Thymus (tissue), 11 donors: ENCODE results near the gene NFKBIE. TPM values are rescaled to one million over a fixed set of nuclear protein-coding genes. Genes with fewer than 3 reads are reported as not detected.
A peak's percentile ranks its signal among the peaks of the same experiment; 100 is the strongest.

Experiments used
- DNase-seq, 9 donors: peaks; one replicate each; pipeline ENCODE4 v3.0.0-alpha.2; 2013; ENCODE audit warnings: low spot score in 9 of 9, low read depth in 6 of 9, missing footprints in 1 of 9
- H3K27ac ChIP-seq, 2 donors: one replicate each; pipeline ENCODE4 v1.5.1; 2013; ENCODE audit warnings: control low read depth in 1 of 2, low read depth in 1 of 2, low read length in 1 of 2, mild to moderate bottlenecking in 1 of 2, moderate library complexity in 1 of 2
- H3K27me3 ChIP-seq, 2 donors: one replicate each; pipeline ENCODE4 v1.5.1; 2013; ENCODE audit warnings: low read length in 1 of 2; ENCODE audit not compliant: control insufficient read depth in 2 of 2, insufficient read depth in 1 of 2
- H3K36me3 ChIP-seq, 2 donors: one replicate each; pipeline ENCODE4 v1.5.1; 2013; ENCODE audit warnings: low read length in 1 of 2, mild to moderate bottlenecking in 1 of 2, moderate library complexity in 1 of 2; ENCODE audit not compliant: control insufficient read depth in 2 of 2, insufficient read depth in 2 of 2
- H3K4me1 ChIP-seq, 2 donors: one replicate each; pipeline ENCODE4 v1.5.1; 2013; ENCODE audit warnings: low read length in 2 of 2; ENCODE audit not compliant: control insufficient read depth in 2 of 2, insufficient read depth in 2 of 2
- H3K4me3 ChIP-seq, 2 donors: one replicate each; pipeline ENCODE4 v1.5.1; 2013; ENCODE audit warnings: low read length in 2 of 2, control low read depth in 1 of 2, mild to moderate bottlenecking in 1 of 2
- H3K9me3 ChIP-seq, 2 donors: one replicate each; pipeline ENCODE4 v1.5.1; 2013; ENCODE audit warnings: low read length in 1 of 2, mild to moderate bottlenecking in 1 of 2; ENCODE audit not compliant: control insufficient read depth in 2 of 2, insufficient read depth in 1 of 2
- WGBS: extraction: QIAGEN DNeasy Blood & Tissue Kit; methylation state at CpG from one replicate; pipeline ENCODE4 v1.1.7; 2013; 5-methylcytosine and 5-hydroxymethylcytosine counted together
- polyA plus RNA-seq: library from polyadenylated mRNA; stranded (reverse); fragments of 200-250 nt; gene quantifications from one replicate; pipeline ENCODE4 v1.2.3, GENCODE V29; 2013
- total RNA-seq: library from RNA; stranded (reverse); fragments of 120-200 nt; gene quantifications from one replicate; pipeline ENCODE4 v1.2.4, GENCODE V29; 2013
- donor health status: healthy.

The NFKBIE gene
- total and polyA plus RNA-seq, 2 donors, result 16.4 to 21.6 TPM

GRCh38 chr6:44271406-44271723 is 6.0 kb upstream of the NFKBIE start:
- Histone ChIP-seq H3K9me3 (peaks cover 2 to 6% of the 10 kb centered on the region in 2 donors), H3K27ac (no peak overlapping the region), H3K27me3 (peaks cover 72 to 87% of the 10 kb centered on the region in 2 donors), H3K4me3 (no peak overlapping the region), H3K36me3 (no peaks in the 10 kb centered on the region), H3K4me1 (peaks cover 4 to 16% of the 10 kb centered on the region in 2 donors)
- WGBS, result 94% methylated on average over 6 of the region's 6 CpGs
- DNase-seq, result no peak

GRCh38 chr6:44270526-44271405 is 5.4 kb upstream of the NFKBIE start:
- peaks cover 67 to 83% of the 10 kb centered on the region in 2 donors for H3K27me3 ChIP-seq
- peaks cover 2 to 4% of the 10 kb centered on the region in 2 donors for H3K9me3 ChIP-seq
- peak overlapping the region in 1 of 2 donors; percentile 55 for H3K4me3 ChIP-seq
- 2% methylated on average over 89 of the region's 90 CpGs for WGBS
- H3K36me3 ChIP-seq, result no peaks in the 10 kb centered on the region
- no peak overlapping the region for H3K27ac ChIP-seq
- no peak for DNase-seq
- H3K4me1 ChIP-seq, result peaks cover 0 to 17% of the 10 kb centered on the region in 2 donors

DNA sequence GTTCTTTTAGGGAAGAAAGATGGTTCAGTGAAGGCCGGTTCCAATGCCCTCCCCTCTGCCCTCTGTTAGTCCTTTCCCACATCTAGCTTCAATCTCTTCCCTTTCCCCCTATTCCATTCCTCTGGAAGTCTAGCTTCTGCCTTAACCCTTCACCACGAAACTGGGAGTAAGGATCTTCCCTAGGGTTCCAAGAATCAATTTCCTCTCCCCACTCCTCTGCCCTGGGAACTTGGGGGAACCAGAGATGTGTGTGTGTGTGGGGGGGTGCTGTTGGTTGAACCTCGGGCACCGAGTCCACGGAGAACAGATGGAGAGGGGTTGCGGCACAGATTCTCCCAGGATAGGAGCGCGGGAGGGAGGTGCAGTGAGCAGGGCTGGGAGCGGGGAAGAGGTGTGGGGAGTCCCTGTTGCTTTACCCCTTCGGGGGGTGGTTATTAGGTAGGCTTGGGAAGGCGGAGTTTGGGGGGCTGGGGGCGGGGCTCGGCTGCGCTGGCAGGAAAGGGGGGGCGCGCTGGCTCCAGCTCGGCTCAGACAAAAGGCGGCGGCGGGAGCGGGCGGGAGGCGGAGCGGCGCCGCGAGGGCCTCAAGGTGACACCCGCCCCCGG is 4.7 kb upstream of the NFKBIE start, which contains the start of gene TMEM151B:
Gene TMEM151B, plus strand, starts transcription at position 530 of the 605 bp plus-strand sequence. CDS start 293 bp downstream, outside the sequence.
- Histone ChIP-seq H3K4me3 (peak within 1 kb of the TSS in 1 of 2 donors; percentile 55), H3K36me3 (no peaks in the 10 kb centered on the region), H3K4me1 (peaks cover 0 to 20% of the 10 kb centered on the region in 2 donors), H3K9me3 (peaks cover 0 to 5% of the 10 kb centered on the region in 2 donors), H3K27ac (no peak within 1 kb of the TSS), H3K27me3 (peaks cover 60 to 75% of the 10 kb centered on the region in 2 donors)
- no peak for DNase-seq
- WGBS, result 18% methylated on average over 29 of the region's 29 CpGs

DNA sequence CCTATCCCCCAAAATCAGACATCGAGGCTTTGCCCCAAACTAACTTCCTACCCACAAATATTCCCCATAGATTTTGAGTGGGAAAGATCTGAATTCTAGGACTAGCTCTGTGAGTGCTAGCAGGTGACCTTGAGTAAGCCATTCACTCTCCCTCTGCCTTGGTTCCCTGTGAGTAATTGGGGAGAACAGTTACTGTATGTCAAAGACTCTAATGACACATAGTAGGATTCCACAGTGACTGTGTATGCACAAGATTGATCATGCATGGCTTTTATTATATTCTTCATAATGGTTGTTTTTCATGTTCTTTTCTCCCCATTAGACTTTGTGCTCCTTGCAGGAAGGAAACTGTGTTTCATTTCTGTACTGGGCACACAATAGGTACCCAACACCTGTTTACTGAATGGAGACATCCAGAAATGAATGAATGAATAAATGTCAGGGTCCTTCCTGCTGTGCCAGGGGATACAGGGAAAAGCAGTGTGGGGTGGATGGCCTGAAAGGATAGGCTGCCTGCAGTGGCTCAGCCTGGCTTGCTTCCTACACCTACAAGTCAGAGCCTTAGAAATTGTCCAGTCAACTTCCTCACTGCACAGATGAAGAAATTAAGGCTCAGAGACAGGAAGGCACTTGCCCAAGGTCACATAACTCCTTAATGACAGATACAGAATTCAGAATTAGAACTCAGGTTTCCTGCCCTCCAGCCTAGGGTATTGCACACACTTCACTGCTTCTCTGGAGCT is 4.0 kb upstream of the NFKBIE start:
- no peak for DNase-seq
- H3K4me3 ChIP-seq, result no peak overlapping the region
- no peaks in the 10 kb centered on the region for H3K36me3 ChIP-seq
- H3K4me1 ChIP-seq, result peaks cover 5 to 25% of the 10 kb centered on the region in 2 donors
- WGBS, result 84% methylated on average over 1 of the region's 1 CpG
- H3K27me3 ChIP-seq, result peaks cover 58 to 69% of the 10 kb centered on the region in 2 donors
- no peak overlapping the region for H3K27ac ChIP-seq
- peaks cover 0 to 7% of the 10 kb centered on the region in 2 donors for H3K9me3 ChIP-seq

DNA sequence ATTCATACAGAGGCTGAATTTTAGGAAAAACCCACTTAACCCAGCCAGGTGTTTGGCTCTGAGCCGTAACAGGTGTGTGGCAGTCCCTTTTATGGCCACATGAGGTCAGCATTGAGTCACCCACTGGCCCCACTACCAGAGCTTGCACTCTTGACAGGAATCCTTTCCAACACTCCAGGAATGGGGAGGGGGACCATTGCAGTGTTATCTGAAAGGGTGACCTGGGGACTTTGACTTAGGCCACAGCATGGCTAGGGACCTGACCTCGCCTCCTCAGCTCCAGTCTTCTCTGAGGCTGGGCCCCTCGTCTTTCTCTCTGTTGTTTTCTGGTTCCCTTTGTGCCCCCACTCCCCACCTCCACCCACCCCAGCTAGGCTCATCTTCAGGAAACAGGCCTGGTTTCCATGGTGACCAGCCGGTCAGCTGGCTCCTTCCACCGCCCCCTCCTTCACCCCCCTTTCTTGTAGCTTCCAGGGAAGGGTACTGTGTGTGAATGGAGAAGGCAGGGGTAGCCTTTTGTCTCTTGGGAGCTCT is 2.8 kb upstream of the NFKBIE start:
- H3K27ac ChIP-seq, result no peak overlapping the region
- WGBS, result 30% methylated on average over 5 of the region's 5 CpGs
- DNase-seq, result peak in 4 of 9 donors; percentile 60 to 79 (median 74)
- peaks cover 52 to 57% of the 10 kb centered on the region in 2 donors for H3K27me3 ChIP-seq
- H3K36me3 ChIP-seq, result no peaks in the 10 kb centered on the region
- no peak overlapping the region for H3K4me3 ChIP-seq
- peaks cover 15 to 37% of the 10 kb centered on the region in 2 donors for H3K4me1 ChIP-seq
- peaks cover 0 to 7% of the 10 kb centered on the region in 2 donors for H3K9me3 ChIP-seq

DNA sequence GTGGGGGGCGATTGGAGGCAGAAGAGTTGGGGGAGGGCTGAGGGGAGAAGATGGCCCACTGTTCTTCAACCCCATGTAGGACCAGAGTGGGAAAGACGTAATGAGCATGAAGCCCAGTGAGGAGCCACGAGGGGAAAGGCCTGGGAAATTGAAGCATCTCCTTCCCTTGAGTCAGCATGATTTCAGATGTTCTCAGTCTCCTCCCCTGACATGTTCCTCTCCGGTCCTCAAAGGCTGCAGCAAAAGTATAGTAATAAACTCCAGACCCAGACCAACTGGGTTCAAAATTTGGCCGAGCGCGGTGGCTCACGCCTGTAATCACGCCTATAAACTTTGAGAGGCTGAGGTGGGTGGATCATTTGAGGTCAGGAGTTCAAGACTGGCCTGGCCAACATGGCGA is 1.9 kb upstream of the NFKBIE start:
- Histone ChIP-seq H3K4me3 (no peak overlapping the region), H3K9me3 (peaks cover 0 to 7% of the 10 kb centered on the region in 2 donors), H3K27me3 (peaks cover 45 to 48% of the 10 kb centered on the region in 2 donors), H3K4me1 (peaks cover 18 to 45% of the 10 kb centered on the region in 2 donors), H3K36me3 (peaks cover 0 to 1% of the 10 kb centered on the region in 2 donors), H3K27ac (no peak overlapping the region)
- DNase-seq, result no peak
- 94% methylated on average over 10 of the region's 10 CpGs for WGBS

GRCh38 chr6:44266347-44266746 is 996 bp upstream of the NFKBIE start:
- no peak for DNase-seq
- H3K36me3 ChIP-seq, result peaks cover 4 to 5% of the 10 kb centered on the region in 2 donors
- peaks cover 0 to 3% of the 10 kb centered on the region in 2 donors for H3K9me3 ChIP-seq
- no peak overlapping the region for H3K4me3 ChIP-seq
- 94% methylated on average over 3 of the region's 3 CpGs for WGBS
- H3K27ac ChIP-seq, result no peak overlapping the region
- H3K27me3 ChIP-seq, result peaks cover 36 to 39% of the 10 kb centered on the region in 2 donors
- H3K4me1 ChIP-seq, result peaks cover 18 to 45% of the 10 kb centered on the region in 2 donors

DNA sequence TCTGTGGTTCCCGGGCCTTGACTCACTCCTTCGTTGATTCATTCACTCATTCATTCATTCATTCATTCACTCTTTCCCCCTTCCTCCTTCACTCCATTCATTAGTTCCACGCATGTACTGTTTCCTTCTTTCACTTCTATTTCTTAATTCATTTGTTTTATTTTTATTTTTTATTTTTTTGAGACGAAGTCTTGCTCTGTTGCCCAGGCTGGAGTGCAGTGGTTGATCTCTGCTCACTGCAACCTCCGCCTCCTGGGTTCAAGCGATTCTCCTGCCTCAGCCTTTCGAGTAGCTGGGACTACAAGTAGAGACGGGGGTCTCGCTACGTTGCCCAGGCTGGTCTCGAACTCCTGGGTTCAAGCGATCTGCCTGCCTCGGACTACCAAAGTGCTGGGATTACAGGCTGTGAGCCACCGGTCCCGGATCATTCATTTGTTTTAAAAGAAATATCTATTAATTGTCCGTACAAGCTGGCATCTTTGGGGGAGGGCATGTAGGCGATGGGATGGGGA is 427 bp upstream of the NFKBIE start:
- 71% methylated on average over 17 of the region's 17 CpGs for WGBS
- H3K9me3 ChIP-seq, result peaks cover 0 to 3% of the 10 kb centered on the region in 2 donors
- peaks cover 18 to 41% of the 10 kb centered on the region in 2 donors for H3K4me1 ChIP-seq
- DNase-seq, result no peak
- H3K4me3 ChIP-seq, result peak overlapping the region; percentile 92 to 94
- H3K27me3 ChIP-seq, result peaks cover 30 to 33% of the 10 kb centered on the region in 2 donors
- H3K36me3 ChIP-seq, result peaks cover 5 to 8% of the 10 kb centered on the region in 2 donors
- no peak overlapping the region for H3K27ac ChIP-seq
